Endothelial cell of umbilical vein (primary cell): ENCODE measurements around the gene AGBL4.

ENCODE experiments used
- EZH2 ChIP-seq: IDR thresholded peaks from 2 replicates; pipeline ENCODE4 v1.6.1; 2012; ENCODE audit warnings: borderline replicate concordance, low read depth, mild to moderate bottlenecking, moderate library complexity, low read length, inconsistent platforms; ENCODE audit not compliant: severe bottlenecking
- JUN ChIP-seq: IDR thresholded peaks from 2 replicates; pipeline ENCODE4 v1.6.1; 2011; ENCODE audit warnings: borderline replicate concordance, low read depth; ENCODE audit not compliant: insufficient read length, insufficient read depth
- POLR2A ChIP-seq: IDR thresholded peaks from 2 replicates; pipeline ENCODE4 v1.6.1; 2012; ENCODE audit warnings: low read depth, mild to moderate bottlenecking, control low read depth, low read length
- TF ChIP-seq, protein P1 (sequence below), 2 donors: IDR thresholded peaks; 1 replicate in 1 of 2; 2 replicates in 1 of 2; pipeline ENCODE4 v1.5.1; 2011; ENCODE audit warnings: low read length in 2 of 2, mild to moderate bottlenecking in 2 of 2, moderate library complexity in 2 of 2, control low read depth in 1 of 2, inconsistent platforms in 1 of 2, low read depth in 1 of 2; ENCODE audit not compliant: insufficient read depth in 1 of 2; ENCODE audit errors: extremely low read depth in 1 of 2

DNA sequence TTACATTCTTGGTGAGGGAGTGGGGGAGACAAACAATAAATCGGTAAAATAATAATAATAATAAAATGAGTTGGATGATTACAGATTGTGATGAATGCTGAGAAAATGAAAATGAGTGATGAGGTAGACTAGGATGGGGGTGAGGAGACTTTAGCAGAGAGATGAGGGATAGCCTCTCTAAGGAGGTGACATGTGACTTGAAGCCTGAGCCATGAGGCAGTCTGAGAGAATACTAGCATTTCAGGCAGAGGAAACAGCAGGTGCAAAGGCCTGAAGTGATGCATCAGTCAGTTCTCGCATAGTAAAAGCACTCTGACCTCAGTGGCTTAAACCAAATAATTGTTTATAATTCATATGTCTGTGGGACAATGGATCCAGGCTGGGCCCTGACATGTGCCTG is 181.2 kb downstream of the AGBL4 start:
- TF ChIP-seq, protein P1, sequence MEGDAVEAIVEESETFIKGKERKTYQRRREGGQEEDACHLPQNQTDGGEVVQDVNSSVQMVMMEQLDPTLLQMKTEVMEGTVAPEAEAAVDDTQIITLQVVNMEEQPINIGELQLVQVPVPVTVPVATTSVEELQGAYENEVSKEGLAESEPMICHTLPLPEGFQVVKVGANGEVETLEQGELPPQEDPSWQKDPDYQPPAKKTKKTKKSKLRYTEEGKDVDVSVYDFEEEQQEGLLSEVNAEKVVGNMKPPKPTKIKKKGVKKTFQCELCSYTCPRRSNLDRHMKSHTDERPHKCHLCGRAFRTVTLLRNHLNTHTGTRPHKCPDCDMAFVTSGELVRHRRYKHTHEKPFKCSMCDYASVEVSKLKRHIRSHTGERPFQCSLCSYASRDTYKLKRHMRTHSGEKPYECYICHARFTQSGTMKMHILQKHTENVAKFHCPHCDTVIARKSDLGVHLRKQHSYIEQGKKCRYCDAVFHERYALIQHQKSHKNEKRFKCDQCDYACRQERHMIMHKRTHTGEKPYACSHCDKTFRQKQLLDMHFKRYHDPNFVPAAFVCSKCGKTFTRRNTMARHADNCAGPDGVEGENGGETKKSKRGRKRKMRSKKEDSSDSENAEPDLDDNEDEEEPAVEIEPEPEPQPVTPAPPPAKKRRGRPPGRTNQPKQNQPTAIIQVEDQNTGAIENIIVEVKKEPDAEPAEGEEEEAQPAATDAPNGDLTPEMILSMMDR (IDR thresholded peaks at IDR 0.05; ENCODE audit: extremely low read depth in 1 of 2, insufficient read depth in 1 of 2, low read depth in 1 of 2, low read length in 2 of 2) = no peak
- TF ChIP-seq EZH2 (no peak), JUN (no peak), POLR2A (no peak)
